WTC11 (cell line): ENCODE results near the gene SF3B2. TPM values are rescaled to one million over a fixed set of nuclear protein-coding genes. Genes with fewer than 3 reads are reported as not detected.

Experiments
- ATAC-seq: fragments of 200-7000 bp; cut with Tn5 transposase; 2 replicates; pipeline ENCODE4 v1.10.0; 2021; ENCODE audit warnings: mild to moderate bottlenecking, moderate library complexity
- CTCF ChIA-PET: fragments of 300-600 bp; sonication (Branson Sonifier 250); formaldehyde crosslinking; loops from one replicate; lab custom pipeline; 2021; ENCODE audit warnings: antibody characterized with exemption; lab: Charles Lee
- POLR2A ChIA-PET: fragments of 350-600 bp; sonication (Branson Sonifier 250); formaldehyde crosslinking; loops from one replicate; lab custom pipeline; 2021; ENCODE audit warnings: antibody characterized with exemption; lab: Charles Lee
- DNase-seq: peaks from one replicate; pipeline ENCODE4 v3.0.0; 2021; ENCODE audit warnings: low spot score
- H3K27ac Mint-ChIP-seq: 2 replicates; pipeline ENCODE4 v1.8.0; 2021; ENCODE audit warnings: mixed read lengths
- H3K27me3 Mint-ChIP-seq: 2 replicates; pipeline ENCODE4 v1.8.0; 2021; ENCODE audit warnings: low read depth, mild to moderate bottlenecking, moderate library complexity, mixed read lengths
- H3K36me3 Mint-ChIP-seq: 2 replicates; pipeline ENCODE4 v1.8.0; 2021; ENCODE audit warnings: mixed read lengths
- H3K4me1 Mint-ChIP-seq: 2 replicates; pipeline ENCODE4 v1.8.0; 2022; ENCODE audit warnings: mixed read lengths
- H3K4me3 Mint-ChIP-seq: 2 replicates; pipeline ENCODE4 v1.8.0; 2021; ENCODE audit warnings: mild to moderate bottlenecking, moderate library complexity, mixed read lengths
- H3K9me3 Mint-ChIP-seq: 2 replicates; pipeline ENCODE4 v1.8.0; 2021; ENCODE audit warnings: mixed read lengths
- AFF4 ChIP-seq: sonication (generic); formaldehyde crosslinking; IDR thresholded peaks from 2 replicates; pipeline ENCODE4 v1.8.1; 2023; ENCODE audit warnings: mild to moderate bottlenecking, missing genetic modification reagents, borderline replicate concordance
- ATF6 ChIP-seq: sonication (generic); formaldehyde crosslinking; IDR thresholded peaks from 2 replicates; pipeline ENCODE4 v1.8.1; 2023; ENCODE audit warnings: mild to moderate bottlenecking, missing genetic modification reagents
- CREB1 ChIP-seq: sonication (generic); formaldehyde crosslinking; IDR thresholded peaks from 2 replicates; pipeline ENCODE4 v1.8.0; 2023; ENCODE audit warnings: mild to moderate bottlenecking, missing genetic modification reagents
- IRF2 ChIP-seq: sonication (generic); formaldehyde crosslinking; IDR thresholded peaks from 2 replicates; pipeline ENCODE4 v1.8.0; 2022; ENCODE audit warnings: low read depth, missing genetic modification reagents, borderline replicate concordance
- JUN ChIP-seq: sonication (generic); formaldehyde crosslinking; IDR thresholded peaks from 2 replicates; pipeline ENCODE4 v1.8.0; 2023; ENCODE audit warnings: mild to moderate bottlenecking, missing genetic modification reagents
- MAX ChIP-seq: sonication (generic); formaldehyde crosslinking; IDR thresholded peaks from 2 replicates; pipeline ENCODE4 v1.8.0; 2022; ENCODE audit warnings: mild to moderate bottlenecking, missing genetic modification reagents
- TCF7 ChIP-seq: sonication (generic); formaldehyde crosslinking; IDR thresholded peaks from 2 replicates; pipeline ENCODE4 v1.8.0; 2022; ENCODE audit warnings: mild to moderate bottlenecking, low read depth, missing genetic modification reagents, moderate library complexity
- ZNF423 ChIP-seq: fragments of 250-450 bp; sonication (Bioruptor Pico); IDR thresholded peaks from 2 replicates; pipeline ENCODE4 v2.1.2; 2022; ENCODE audit warnings: mild to moderate bottlenecking, moderate library complexity
- total RNA-seq: library from RNA; stranded (reverse); gene quantifications from 3 replicates; pipeline ENCODE4 v1.2.3, GENCODE V29; 2021

Gene SF3B2
- total RNA-seq, 1 experiment from 2014 or later, result 295 TPM

- no peak for TF ChIP-seq ATF6
- no peak for TF ChIP-seq JUN (CRISPR knock-in tag)
These were observed 64.6 kb downstream of the SF3B2 start (continued) for GRCh38 chr11:66116576-66117361.

GRCh38 chr11:66118847-66119246, 66.7 kb downstream of the SF3B2 start:
- Mint-ChIP-seq H3K27me3 (no peaks in the 10 kb centered on the region), H3K9me3 (no peaks in the 10 kb centered on the region), H3K4me1 (peaks cover 28% of the 10 kb centered on the region), H3K36me3 (no peaks in the 10 kb centered on the region)
- ChIA-PET POLR2A (no interaction called here), CTCF (interaction anchor here (0.6 to 1.6 kb wide), 4 partner anchors 10 to 104 kb away, joined by 3 to 9 read pairs (median 6); no protein-coding TSS in a partner anchor)
- DNase-seq, result no peak
- no peak for ATAC-seq
- TF ChIP-seq ZNF423 (no peak), AFF4 (CRISPR knock-in tag) (no peak), TCF7 (CRISPR knock-in tag) (no peak), IRF2 (no peak), MAX (CRISPR knock-in tag) (no peak), CREB1 (no peak)
- TF ChIP-seq, all 79 proteins: peak for 0
- no peak overlapping the region for H3K4me3 Mint-ChIP-seq
- no peak overlapping the region for H3K27ac Mint-ChIP-seq

Other genes starting within 250 kb of the SF3B2 start
- 2.2 to 3.4 TPM (median 2.9 TPM) in 3 replicates for gene SNX32, start 218.4 kb upstream of the SF3B2 start, total RNA-seq
- gene CFL1, start 194.2 kb upstream of the SF3B2 start, total RNA-seq, result 1,014 to 1,073 TPM (median 1,031 TPM) in 3 replicates
- 44.9 to 45.9 TPM (median 45.1 TPM) in 3 replicates for gene MUS81, start 191.9 kb upstream of the SF3B2 start, total RNA-seq
- 14.2 to 17.9 TPM (median 17.8 TPM) in 3 replicates for gene EFEMP2, start 179.6 kb upstream of the SF3B2 start, total RNA-seq
- 0.18 TPM in 1 of 3 replicates, not detected in the others for gene CTSW, start 172.5 kb upstream of the SF3B2 start, total RNA-seq
- gene FIBP, start 163.9 kb upstream of the SF3B2 start, total RNA-seq, result 91.6 to 93.1 TPM (median 92.2 TPM) in 3 replicates
- gene CCDC85B, start 161.7 kb upstream of the SF3B2 start, total RNA-seq, result 52.7 to 55.3 TPM (median 53.0 TPM) in 3 replicates
- gene FOSL1, start 152.0 kb upstream of the SF3B2 start, total RNA-seq, result 16.3 to 20.5 TPM (median 17.1 TPM) in 3 replicates
- 28.5 to 31.9 TPM (median 30.6 TPM) in 3 replicates for gene C11orf68, start 133.3 kb upstream of the SF3B2 start, total RNA-seq
- gene DRAP1, start 132.9 kb upstream of the SF3B2 start, total RNA-seq, result 111 to 129 TPM (median 114 TPM) in 3 replicates
- 3.4 to 4.5 TPM (median 4.1 TPM) in 3 replicates for gene TSGA10IP, start 106.9 kb upstream of the SF3B2 start, total RNA-seq
- gene SART1, start 90.6 kb upstream of the SF3B2 start, total RNA-seq, result 52.3 to 57.0 TPM (median 52.5 TPM) in 3 replicates
- gene EIF1AD, start 50.2 kb upstream of the SF3B2 start, total RNA-seq, result 29.7 to 37.6 TPM (median 32.6 TPM) in 3 replicates
- 269 to 314 TPM (median 310 TPM) in 3 replicates for gene BANF1, start 49.9 kb upstream of the SF3B2 start, total RNA-seq
- gene CST6, start 40.4 kb upstream of the SF3B2 start, total RNA-seq, result 0.72 to 2.7 TPM (median 1.9 TPM) in 3 replicates
- not detected in 3 replicates for gene CATSPER1, start 25.9 kb upstream of the SF3B2 start, total RNA-seq
- gene GAL3ST3, start 3.2 kb upstream of the SF3B2 start, total RNA-seq, result 21.3 to 22.6 TPM (median 21.6 TPM) in 3 replicates
- 30.1 to 34.8 TPM (median 30.9 TPM) in 3 replicates for gene PACS1, start 17.9 kb downstream of the SF3B2 start, total RNA-seq
- 52.3 to 54.9 TPM (median 54.1 TPM) in 3 replicates for gene KLC2, start 205.3 kb downstream of the SF3B2 start, total RNA-seq
- 125 to 134 TPM (median 130 TPM) in 3 replicates for gene RAB1B, start 216.3 kb downstream of the SF3B2 start, total RNA-seq
- gene CNIH2, start 225.8 kb downstream of the SF3B2 start, total RNA-seq, result 12.2 to 12.9 TPM (median 12.2 TPM) in 3 replicates
- gene YIF1A, start 236.8 kb downstream of the SF3B2 start, total RNA-seq, result 86.0 to 86.9 TPM (median 86.4 TPM) in 3 replicates
- 2.2 to 2.3 TPM (median 2.3 TPM) in 3 replicates for gene TMEM151A, start 239.5 kb downstream of the SF3B2 start, total RNA-seq